ENCODE data around the gene CIT. TPM values are rescaled to one million over a fixed set of nuclear protein-coding genes. Genes with fewer than 3 reads are reported as not detected.

CIT gene
- total RNA-seq, 4 donors from 2014 or later = 6.1 to 20.3 (median 10.0) TPM

DNA sequence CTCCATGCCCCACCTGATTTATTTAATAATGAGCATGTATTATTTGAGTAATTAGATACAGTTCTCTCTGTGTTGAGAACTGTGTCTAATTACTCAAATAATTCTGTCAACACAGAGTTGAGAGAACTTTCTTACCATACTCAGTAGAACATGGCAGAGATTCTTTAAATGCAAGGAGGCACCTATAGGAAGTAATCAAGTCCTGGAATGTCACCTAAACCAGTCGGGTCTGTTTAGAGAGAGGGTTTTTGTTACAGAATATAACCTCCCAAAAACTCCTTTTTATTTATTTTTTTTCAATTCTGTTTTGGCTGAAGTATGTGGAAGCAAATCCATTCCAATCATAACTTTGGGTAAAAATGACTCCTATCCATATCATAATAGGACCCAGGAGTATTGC lies 37.5 kb upstream of the CIT start:
- 10% methylated on average over 1 of the region's 1 CpG for WGBS
- Histone ChIP-seq H3K27ac (no peak overlapping the region), H3K27me3 (no peaks in the 10 kb centered on the region), H3K9me3 (no peaks in the 10 kb centered on the region), H3K36me3 (no peaks in the 10 kb centered on the region), H3K4me1 (no peaks in the 10 kb centered on the region), H3K4me3 (no peak overlapping the region)
- TF ChIP-seq EP300 (IDR thresholded peaks at IDR 0.05) (no peak), POLR2A (IDR thresholded peaks at IDR 0.05) (no peak), POLR2AphosphoS5 (IDR thresholded peaks at IDR 0.05) (no peak)
- TF ChIP-seq, protein P1, sequence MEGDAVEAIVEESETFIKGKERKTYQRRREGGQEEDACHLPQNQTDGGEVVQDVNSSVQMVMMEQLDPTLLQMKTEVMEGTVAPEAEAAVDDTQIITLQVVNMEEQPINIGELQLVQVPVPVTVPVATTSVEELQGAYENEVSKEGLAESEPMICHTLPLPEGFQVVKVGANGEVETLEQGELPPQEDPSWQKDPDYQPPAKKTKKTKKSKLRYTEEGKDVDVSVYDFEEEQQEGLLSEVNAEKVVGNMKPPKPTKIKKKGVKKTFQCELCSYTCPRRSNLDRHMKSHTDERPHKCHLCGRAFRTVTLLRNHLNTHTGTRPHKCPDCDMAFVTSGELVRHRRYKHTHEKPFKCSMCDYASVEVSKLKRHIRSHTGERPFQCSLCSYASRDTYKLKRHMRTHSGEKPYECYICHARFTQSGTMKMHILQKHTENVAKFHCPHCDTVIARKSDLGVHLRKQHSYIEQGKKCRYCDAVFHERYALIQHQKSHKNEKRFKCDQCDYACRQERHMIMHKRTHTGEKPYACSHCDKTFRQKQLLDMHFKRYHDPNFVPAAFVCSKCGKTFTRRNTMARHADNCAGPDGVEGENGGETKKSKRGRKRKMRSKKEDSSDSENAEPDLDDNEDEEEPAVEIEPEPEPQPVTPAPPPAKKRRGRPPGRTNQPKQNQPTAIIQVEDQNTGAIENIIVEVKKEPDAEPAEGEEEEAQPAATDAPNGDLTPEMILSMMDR (IDR thresholded peaks at IDR 0.05) = no peak
- no peak for DNase-seq (ENCODE audit: low spot score in 2 of 2)

- no peaks in the 10 kb centered on the region for H3K36me3 ChIP-seq
- TF ChIP-seq, protein P1 (IDR thresholded peaks at IDR 0.05) = no peak
- TF ChIP-seq POLR2A (IDR thresholded peaks at IDR 0.05) (no peak), POLR2AphosphoS5 (IDR thresholded peaks at IDR 0.05) (no peak), EP300 (IDR thresholded peaks at IDR 0.05) (no peak)
- no peak overlapping the region for H3K27ac ChIP-seq
- DNase-seq (ENCODE audit: low spot score in 2 of 2) = peak in 1 of 2 donors; percentile 18
- H3K4me1 ChIP-seq = no peaks in the 10 kb centered on the region
- no peak overlapping the region for H3K4me3 ChIP-seq
- H3K27me3 ChIP-seq = no peaks in the 10 kb centered on the region
- 74% methylated on average over 6 of the region's 6 CpGs for WGBS
- H3K9me3 ChIP-seq = no peaks in the 10 kb centered on the region
Observed at GRCh38 chr12:119913536-119914330, 36.6 kb upstream of the CIT start.

DNA sequence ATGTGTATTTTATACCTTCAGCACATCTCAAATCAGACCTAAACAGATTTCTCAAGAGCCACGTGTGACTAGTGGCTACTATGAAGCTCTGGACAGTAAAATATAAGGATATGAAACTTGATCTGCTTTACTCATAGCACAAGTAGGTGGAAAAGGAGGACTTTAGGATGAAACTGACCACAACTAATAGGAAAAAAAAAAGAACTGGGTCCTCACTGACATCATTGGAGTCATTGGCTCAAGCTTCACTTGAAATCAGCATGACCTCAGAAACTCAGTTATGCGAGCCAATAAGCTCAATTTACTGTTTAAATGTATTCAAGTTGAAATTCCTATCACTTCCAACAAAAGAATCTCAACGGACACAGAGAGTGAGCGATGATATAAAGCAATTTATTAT lies 34.1 kb upstream of the CIT start:
- no peaks in the 10 kb centered on the region for H3K36me3 ChIP-seq
- H3K27me3 ChIP-seq = no peaks in the 10 kb centered on the region
- H3K4me3 ChIP-seq = no peak overlapping the region
- no peak for DNase-seq (ENCODE audit: low spot score in 2 of 2)
- WGBS = 59% methylated on average over 4 of the region's 4 CpGs
- no peaks in the 10 kb centered on the region for H3K9me3 ChIP-seq
- TF ChIP-seq POLR2A (IDR thresholded peaks at IDR 0.05) (no peak), EP300 (IDR thresholded peaks at IDR 0.05) (no peak), POLR2AphosphoS5 (IDR thresholded peaks at IDR 0.05) (no peak)
- TF ChIP-seq, protein P1 (IDR thresholded peaks at IDR 0.05) = no peak
- H3K27ac ChIP-seq = no peak overlapping the region
- no peaks in the 10 kb centered on the region for H3K4me1 ChIP-seq

GRCh38 chr12:119910586-119910985 lies 33.5 kb upstream of the CIT start:
- no peaks in the 10 kb centered on the region for H3K9me3 ChIP-seq
- TF ChIP-seq POLR2A (IDR thresholded peaks at IDR 0.05) (no peak), POLR2AphosphoS5 (IDR thresholded peaks at IDR 0.05) (no peak), EP300 (IDR thresholded peaks at IDR 0.05) (no peak)
- TF ChIP-seq, protein P1 (IDR thresholded peaks at IDR 0.05) = no peak
- H3K27ac ChIP-seq = no peak overlapping the region
- H3K27me3 ChIP-seq = no peaks in the 10 kb centered on the region
- H3K36me3 ChIP-seq = no peaks in the 10 kb centered on the region
- no peak for DNase-seq (ENCODE audit: low spot score in 2 of 2)
- no peaks in the 10 kb centered on the region for H3K4me1 ChIP-seq
- H3K4me3 ChIP-seq = no peak overlapping the region
- WGBS = 94% methylated on average over 4 of the region's 4 CpGs

- H3K36me3 ChIP-seq = no peaks in the 10 kb centered on the region
- H3K4me1 ChIP-seq = no peaks in the 10 kb centered on the region
- H3K9me3 ChIP-seq = no peaks in the 10 kb centered on the region
- no peak for TF ChIP-seq POLR2A (IDR thresholded peaks at IDR 0.05)
- TF ChIP-seq, protein P1 (IDR thresholded peaks at IDR 0.05) = peak; percentile 53 to 78
- H3K4me3 ChIP-seq = no peak overlapping the region
- H3K27me3 ChIP-seq = no peaks in the 10 kb centered on the region
- DNase-seq (ENCODE audit: low spot score in 2 of 2) = no peak
- WGBS = 2% methylated on average over 5 of the region's 5 CpGs
- no peak overlapping the region for H3K27ac ChIP-seq
Observed at GRCh38 chr12:119902084-119902509, 25.0 kb upstream of the CIT start.

Data from suprapubic skin (tissue), 4 donors.